HepG2 (cell line): ENCODE results near the gene DUS3L. TPM values are rescaled to one million over a fixed set of nuclear protein-coding genes. Genes with fewer than 3 reads are reported as not detected.

Experiments
- ERF ChIP-seq: IDR thresholded peaks from 2 replicates; pipeline ENCODE4 v1.6.1; 2018; ENCODE audit warnings: missing biosample characterization, missing genetic modification reagents
- HES4 ChIP-seq: sonication (generic); formaldehyde crosslinking; IDR thresholded peaks from 2 replicates; pipeline ENCODE4 v1.9.0; 2021; ENCODE audit warnings: mild to moderate bottlenecking, missing genetic modification reagents, borderline replicate concordance
- KLF13 ChIP-seq: sonication (generic); formaldehyde crosslinking; IDR thresholded peaks from 2 replicates; pipeline ENCODE4 v1.4.0; 2020; ENCODE audit warnings: mild to moderate bottlenecking, missing genetic modification reagents
- MIER2 ChIP-seq: IDR thresholded peaks from 2 replicates; pipeline ENCODE4 v1.6.1; 2016; ENCODE audit warnings: missing biosample characterization, missing genetic modification reagents
- MXD4 ChIP-seq: IDR thresholded peaks from 2 replicates; pipeline ENCODE4 v1.6.1; 2016; ENCODE audit warnings: mild to moderate bottlenecking, missing biosample characterization, missing genetic modification reagents
- PHF21A ChIP-seq: sonication (generic); formaldehyde crosslinking; IDR thresholded peaks from 2 replicates; pipeline ENCODE4 v1.5.0; 2020; ENCODE audit warnings: mild to moderate bottlenecking, missing genetic modification reagents
- PLSCR1 ChIP-seq: sonication (generic); formaldehyde crosslinking; IDR thresholded peaks from 2 replicates; pipeline ENCODE4 v1.5.0; 2020; ENCODE audit warnings: missing genetic modification reagents, mild to moderate bottlenecking, borderline replicate concordance
- SNAPC2 ChIP-seq: sonication (generic); formaldehyde crosslinking; IDR thresholded peaks from 2 replicates; pipeline ENCODE4 v1.8.1; 2022; ENCODE audit warnings: mild to moderate bottlenecking, missing genetic modification reagents
- SRF ChIP-seq: IDR thresholded peaks from 2 replicates; pipeline ENCODE4 v1.6.1; 2011; ENCODE audit warnings: mild to moderate bottlenecking, low read depth, low read length, moderate library complexity
- TERF1 ChIP-seq: sonication (generic); formaldehyde crosslinking; IDR thresholded peaks from 2 replicates; pipeline ENCODE4 v1.8.0; 2022; ENCODE audit warnings: mild to moderate bottlenecking, missing genetic modification reagents, moderate library complexity
- TOPORS ChIP-seq: sonication (generic); formaldehyde crosslinking; IDR thresholded peaks from 2 replicates; pipeline ENCODE4 v1.8.0; 2023; ENCODE audit warnings: mild to moderate bottlenecking, missing genetic modification reagents
- ZBTB26 ChIP-seq: IDR thresholded peaks from 2 replicates; pipeline ENCODE4 v1.6.1; 2016; ENCODE audit warnings: missing compliant biosample characterization, missing genetic modification reagents, borderline replicate concordance
- ZBTB33 ChIP-seq: sonication (generic); formaldehyde crosslinking; IDR thresholded peaks from 2 replicates; pipeline ENCODE4 v1.4.0; 2020; ENCODE audit warnings: missing genetic modification reagents
- ZBTB46 ChIP-seq: sonication (generic); formaldehyde crosslinking; IDR thresholded peaks from 2 replicates; pipeline ENCODE4 v1.4.0; 2020; ENCODE audit warnings: mild to moderate bottlenecking, missing genetic modification reagents, borderline replicate concordance
- ZNF18 ChIP-seq: sonication (generic); formaldehyde crosslinking; IDR thresholded peaks from 2 replicates; pipeline ENCODE4 v1.8.0; 2022; ENCODE audit warnings: mild to moderate bottlenecking, missing genetic modification reagents; ENCODE audit not compliant: insufficient replicate concordance
- ZNF180 ChIP-seq: sonication (generic); formaldehyde crosslinking; IDR thresholded peaks from 2 replicates; pipeline ENCODE4 v1.4.0; 2020; ENCODE audit warnings: low read depth, missing genetic modification reagents, borderline replicate concordance
- ZNF784 ChIP-seq: sonication (generic); formaldehyde crosslinking; IDR thresholded peaks from 2 replicates; pipeline ENCODE4 v1.5.1; 2020; ENCODE audit warnings: missing genetic modification reagents, mild to moderate bottlenecking, borderline replicate concordance
- ZNF83 ChIP-seq: sonication (generic); formaldehyde crosslinking; IDR thresholded peaks from 2 replicates; pipeline ENCODE4 v1.4.0; 2020; ENCODE audit warnings: missing genetic modification reagents, mild to moderate bottlenecking, borderline replicate concordance
- polyA plus RNA-seq, 8 experiments: library from polyadenylated mRNA; depleted of rRNA in 3 of 8; stranded (reverse) in 7 of 8; unstranded in 1 of 8; fragments of >200 nt; fragmentation: Illumina TruSeq in 4 of 8; extraction: Trizol in 4 of 8; gene quantifications; 2 replicates each; pipeline versions ENCODE4 v1.2.1 to v1.2.3, GENCODE V29; 2011 to 2016; ENCODE audit warnings: low read depth in 4 of 8, missing spikeins in 1 of 8, mixed read lengths in 1 of 8; ENCODE audit not compliant: insufficient read depth in 1 of 8
- total RNA-seq, 5 experiments: library from RNA; depleted of rRNA; stranded (reverse); fragments of >200 nt; fragmentation: Illumina TruSeq; extraction: Trizol; gene quantifications; 2 replicates each; pipeline ENCODE4 v1.2.3, GENCODE V29; 2016; ENCODE audit warnings: low read depth in 1 of 5

The DUS3L gene
- total and polyA plus RNA-seq, 2 of the 13 experiments (the other 11 are each of a cell fraction or from before 2014, with no cell fraction given), result 13.3 to 25.1 TPM

GRCh38 chr19:5803752-5804515 lies 13.0 kb upstream of the DUS3L start (continued):
- TF ChIP-seq SNAPC2 (CRISPR knock-in tag) (peak; percentile 36; the same call in 1 of the 2 replicates), ZBTB46 (0 out of 2 replicates have a peak, but pooled peaks have one; percentile 23), ERF (CRISPR knock-in tag) (peak; percentile 46; the same call in 1 of the 2 replicates), ZBTB26 (CRISPR knock-in tag) (no peak), SRF (no peak), MIER2 (CRISPR knock-in tag) (no peak), HES4 (CRISPR knock-in tag) (no peak), TOPORS (no peak), KLF13 (CRISPR knock-in tag) (no peak; the same call in 1 of the 2 replicates), TERF1 (no peak), ZNF180 (CRISPR knock-in tag) (no peak), PHF21A (CRISPR knock-in tag) (peak; percentile 85), MXD4 (CRISPR knock-in tag) (0 out of 2 replicates have a peak, but pooled peaks have one; percentile 18), ZNF83 (CRISPR knock-in tag) (no peak), PLSCR1 (CRISPR knock-in tag) (no peak), ZNF784 (CRISPR knock-in tag) (no peak), ZNF18 (CRISPR knock-in tag) (peak; percentile 75), ZBTB33 (CRISPR knock-in tag) (peak; percentile 76)
